Uterus (tissue), 2 donors: ENCODE data around the gene DCAF5.

Source experiments
- POLR2A ChIP-seq, 2 donors: fragments of 450-650 bp; IDR thresholded peaks; one replicate each; pipeline ENCODE4 v1.6.1; 2016; ENCODE audit warnings: antibody characterized with exemption in 2 of 2, mild to moderate bottlenecking in 1 of 2, moderate library complexity in 1 of 2
- TF ChIP-seq, protein P1 (sequence below), 4 experiments: fragments of 200-600 bp in 2 of 4; fragments of 450-650 bp in 2 of 4; sonication (generic) in 2 of 4; IDR thresholded peaks; one replicate each; pipeline ENCODE4 v1.5.1; 2016 to 2019; ENCODE audit warnings: antibody characterized with exemption in 4 of 4, mild to moderate bottlenecking in 2 of 4, moderate library complexity in 1 of 4

DNA sequence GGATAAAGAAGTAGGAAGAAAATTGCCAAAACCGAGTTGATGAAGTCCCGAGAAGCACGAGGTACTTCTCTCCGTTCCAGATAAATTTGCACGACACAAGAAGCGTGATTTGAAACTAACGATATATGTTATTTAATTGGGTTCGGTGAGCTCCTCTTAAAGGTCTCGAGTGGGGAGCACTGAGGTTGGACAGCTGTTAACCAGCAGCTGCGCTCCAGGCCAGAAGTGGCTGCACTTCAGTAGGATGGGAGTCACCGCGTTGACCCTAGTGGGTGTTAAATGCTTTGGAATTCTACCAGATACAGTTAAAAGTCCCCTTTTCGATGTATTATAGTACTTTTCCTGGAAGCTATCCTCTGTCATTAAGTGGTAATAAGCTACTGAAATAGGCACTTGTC, 953 bp upstream of the DCAF5 start:
- TF ChIP-seq, protein P1, sequence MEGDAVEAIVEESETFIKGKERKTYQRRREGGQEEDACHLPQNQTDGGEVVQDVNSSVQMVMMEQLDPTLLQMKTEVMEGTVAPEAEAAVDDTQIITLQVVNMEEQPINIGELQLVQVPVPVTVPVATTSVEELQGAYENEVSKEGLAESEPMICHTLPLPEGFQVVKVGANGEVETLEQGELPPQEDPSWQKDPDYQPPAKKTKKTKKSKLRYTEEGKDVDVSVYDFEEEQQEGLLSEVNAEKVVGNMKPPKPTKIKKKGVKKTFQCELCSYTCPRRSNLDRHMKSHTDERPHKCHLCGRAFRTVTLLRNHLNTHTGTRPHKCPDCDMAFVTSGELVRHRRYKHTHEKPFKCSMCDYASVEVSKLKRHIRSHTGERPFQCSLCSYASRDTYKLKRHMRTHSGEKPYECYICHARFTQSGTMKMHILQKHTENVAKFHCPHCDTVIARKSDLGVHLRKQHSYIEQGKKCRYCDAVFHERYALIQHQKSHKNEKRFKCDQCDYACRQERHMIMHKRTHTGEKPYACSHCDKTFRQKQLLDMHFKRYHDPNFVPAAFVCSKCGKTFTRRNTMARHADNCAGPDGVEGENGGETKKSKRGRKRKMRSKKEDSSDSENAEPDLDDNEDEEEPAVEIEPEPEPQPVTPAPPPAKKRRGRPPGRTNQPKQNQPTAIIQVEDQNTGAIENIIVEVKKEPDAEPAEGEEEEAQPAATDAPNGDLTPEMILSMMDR (IDR thresholded peaks at IDR 0.05) = no peak
- no peak for TF ChIP-seq POLR2A (IDR thresholded peaks at IDR 0.05)
